ENCODE measurements around the gene SHC2.

DNA sequence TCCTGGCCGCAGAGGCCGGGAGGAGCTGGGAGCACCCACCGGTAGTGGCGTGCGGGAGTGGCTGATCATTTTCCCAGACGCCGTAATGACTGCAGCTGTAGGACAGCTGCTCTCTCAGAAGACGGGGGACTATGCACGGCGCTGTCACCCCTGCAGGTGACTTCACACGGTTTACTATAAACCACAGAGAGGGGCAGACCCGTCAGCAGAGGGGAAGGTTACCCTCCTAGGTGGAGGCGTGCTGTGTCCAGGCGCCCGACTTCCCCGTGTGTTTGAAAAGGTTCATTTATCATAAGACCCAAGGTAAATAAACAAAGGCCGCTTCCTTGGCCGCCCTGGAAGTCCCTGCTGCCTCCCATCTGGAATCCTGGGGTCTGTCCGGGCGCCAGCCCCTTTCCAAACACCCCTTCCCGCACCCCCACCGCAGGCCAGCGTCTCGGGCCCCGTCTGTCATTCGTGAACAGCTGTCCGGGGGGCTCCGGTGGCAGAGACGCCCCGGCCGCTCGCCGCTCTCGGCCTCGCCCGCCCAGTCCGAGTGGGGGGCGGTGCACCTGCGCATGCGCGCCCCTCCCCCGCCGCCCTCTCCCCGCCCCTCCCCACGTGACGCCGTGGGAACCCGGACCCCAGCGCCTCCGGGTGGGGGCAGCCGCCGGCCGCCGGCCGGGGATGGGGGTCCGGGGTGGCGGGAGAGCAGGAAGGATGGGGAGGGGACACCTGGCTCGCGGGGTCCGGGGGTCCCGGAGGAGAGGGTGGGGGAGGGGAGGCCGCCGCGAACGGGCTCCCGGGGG, 915 bp downstream of the SHC2 start:
- TF ChIP-seq RFX5 (IDR thresholded peaks at IDR 0.05; ENCODE audit: low read depth, low read length) (no peak), CEBPB (tag; IDR thresholded peaks at IDR 0.05) (no peak), POLR2A (conservative IDR thresholded peaks at IDR 0.05) (no peak), PHF21A (IDR thresholded peaks at IDR 0.05; ENCODE audit: borderline replicate concordance, low read depth) (no peak), BRCA1 (IDR thresholded peaks at IDR 0.05) (no peak), BRCA1 (CRISPR knock-in tag; IDR thresholded peaks at IDR 0.05) (no peak), ZEB2 (IDR thresholded peaks at IDR 0.05) (no peak), ZNF586 (CRISPR knock-in tag; conservative IDR thresholded peaks at IDR 0.05) (no peak), FOXP1 (CRISPR knock-in tag; IDR thresholded peaks at IDR 0.05) (no peak), ELF4 (CRISPR knock-in tag; IDR thresholded peaks at IDR 0.05) (no peak), PURB (CRISPR knock-in tag; IDR thresholded peaks at IDR 0.05; ENCODE audit: low read depth) (no peak), ETV5 (CRISPR knock-in tag; IDR thresholded peaks at IDR 0.05; ENCODE audit: low read depth) (no peak), DDX20 (tag; IDR thresholded peaks at IDR 0.05; ENCODE audit: low read depth) (no peak)
- TF ChIP-seq, protein P1, sequence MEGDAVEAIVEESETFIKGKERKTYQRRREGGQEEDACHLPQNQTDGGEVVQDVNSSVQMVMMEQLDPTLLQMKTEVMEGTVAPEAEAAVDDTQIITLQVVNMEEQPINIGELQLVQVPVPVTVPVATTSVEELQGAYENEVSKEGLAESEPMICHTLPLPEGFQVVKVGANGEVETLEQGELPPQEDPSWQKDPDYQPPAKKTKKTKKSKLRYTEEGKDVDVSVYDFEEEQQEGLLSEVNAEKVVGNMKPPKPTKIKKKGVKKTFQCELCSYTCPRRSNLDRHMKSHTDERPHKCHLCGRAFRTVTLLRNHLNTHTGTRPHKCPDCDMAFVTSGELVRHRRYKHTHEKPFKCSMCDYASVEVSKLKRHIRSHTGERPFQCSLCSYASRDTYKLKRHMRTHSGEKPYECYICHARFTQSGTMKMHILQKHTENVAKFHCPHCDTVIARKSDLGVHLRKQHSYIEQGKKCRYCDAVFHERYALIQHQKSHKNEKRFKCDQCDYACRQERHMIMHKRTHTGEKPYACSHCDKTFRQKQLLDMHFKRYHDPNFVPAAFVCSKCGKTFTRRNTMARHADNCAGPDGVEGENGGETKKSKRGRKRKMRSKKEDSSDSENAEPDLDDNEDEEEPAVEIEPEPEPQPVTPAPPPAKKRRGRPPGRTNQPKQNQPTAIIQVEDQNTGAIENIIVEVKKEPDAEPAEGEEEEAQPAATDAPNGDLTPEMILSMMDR (IDR thresholded peaks at IDR 0.05 in 2 of 3, conservative IDR thresholded peaks at IDR 0.05 in 1 of 3; ENCODE audit: insufficient read depth in 2 of 3, low read depth in 1 of 3, low read length in 3 of 3) = no peak
- TF ChIP-seq, protein P2, sequence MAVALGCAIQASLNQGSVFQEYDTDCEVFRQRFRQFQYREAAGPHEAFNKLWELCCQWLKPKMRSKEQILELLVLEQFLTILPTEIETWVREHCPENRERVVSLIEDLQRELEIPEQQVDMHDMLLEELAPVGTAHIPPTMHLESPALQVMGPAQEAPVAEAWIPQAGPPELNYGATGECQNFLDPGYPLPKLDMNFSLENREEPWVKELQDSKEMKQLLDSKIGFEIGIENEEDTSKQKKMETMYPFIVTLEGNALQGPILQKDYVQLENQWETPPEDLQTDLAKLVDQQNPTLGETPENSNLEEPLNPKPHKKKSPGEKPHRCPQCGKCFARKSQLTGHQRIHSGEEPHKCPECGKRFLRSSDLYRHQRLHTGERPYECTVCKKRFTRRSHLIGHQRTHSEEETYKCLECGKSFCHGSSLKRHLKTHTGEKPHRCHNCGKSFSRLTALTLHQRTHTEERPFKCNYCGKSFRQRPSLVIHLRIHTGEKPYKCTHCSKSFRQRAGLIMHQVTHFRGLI (CRISPR knock-in tag; IDR thresholded peaks at IDR 0.05) = no peak

All from K562 (cell line).